Cardiac fibroblast (primary cell): ENCODE measurements around the gene APOL4.
"Not testable (repeated sequence)": the region's sequence is repeated elsewhere in the genome, so short reads cannot be mapped to it uniquely, and the experiment has no call there.

Experiments
- DNase-seq, 2 donors: peaks; one replicate each; pipeline versions ENCODE4 v3.0.0 to v3.0.0-alpha.2; 2010; ENCODE audit warnings: low read depth in 2 of 2
- H3K4me3 ChIP-seq, 2 donors: replicated peaks in 1 of 2; 1 replicate in 1 of 2; 2 replicates in 1 of 2; pipeline ENCODE4 v1.5.1; 2011; ENCODE audit warnings: low read depth in 2 of 2, low read length in 2 of 2, mild to moderate bottlenecking in 2 of 2, moderate library complexity in 1 of 2
- TF ChIP-seq, protein P1 (sequence below): IDR thresholded peaks from one replicate; pipeline ENCODE4 v1.5.1; 2011; ENCODE audit warnings: low read depth, mild to moderate bottlenecking, low read length, inconsistent platforms

APOL4 gene

DNA sequence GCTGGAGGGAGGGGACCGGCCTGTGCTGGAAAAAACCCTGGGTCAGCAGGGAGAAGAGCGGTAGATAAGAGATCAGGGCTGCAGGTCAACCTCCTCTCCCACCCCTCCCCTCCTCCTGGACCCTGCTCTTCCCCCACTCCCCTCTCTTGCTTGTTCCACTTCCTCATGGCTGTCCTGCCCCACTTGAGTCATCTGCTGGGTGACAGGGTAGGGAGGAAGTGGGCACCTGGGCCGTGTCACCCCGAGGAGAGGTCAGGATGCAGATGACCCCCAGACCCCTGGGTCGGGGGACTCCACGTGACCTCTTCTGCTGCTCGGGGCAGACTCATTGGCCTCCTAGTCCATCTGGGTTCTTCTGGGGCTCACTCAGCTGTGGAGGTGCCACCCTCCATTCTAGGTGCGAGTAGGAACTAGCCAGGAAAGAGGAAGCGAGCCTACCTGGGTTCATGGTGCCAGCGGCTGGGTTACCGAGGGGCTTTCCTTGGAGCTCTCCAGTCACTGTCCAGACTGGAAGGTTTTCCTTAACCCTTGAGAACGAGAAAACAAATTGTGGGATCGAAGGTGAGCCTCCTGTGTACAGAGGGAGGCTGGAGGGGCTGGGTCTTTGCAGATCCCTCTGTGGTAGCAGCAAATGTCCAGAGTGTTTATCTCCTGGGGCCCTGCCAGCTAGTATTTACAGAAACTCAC lies 31.2 kb upstream of the APOL4 start:
- TF ChIP-seq, protein P1, sequence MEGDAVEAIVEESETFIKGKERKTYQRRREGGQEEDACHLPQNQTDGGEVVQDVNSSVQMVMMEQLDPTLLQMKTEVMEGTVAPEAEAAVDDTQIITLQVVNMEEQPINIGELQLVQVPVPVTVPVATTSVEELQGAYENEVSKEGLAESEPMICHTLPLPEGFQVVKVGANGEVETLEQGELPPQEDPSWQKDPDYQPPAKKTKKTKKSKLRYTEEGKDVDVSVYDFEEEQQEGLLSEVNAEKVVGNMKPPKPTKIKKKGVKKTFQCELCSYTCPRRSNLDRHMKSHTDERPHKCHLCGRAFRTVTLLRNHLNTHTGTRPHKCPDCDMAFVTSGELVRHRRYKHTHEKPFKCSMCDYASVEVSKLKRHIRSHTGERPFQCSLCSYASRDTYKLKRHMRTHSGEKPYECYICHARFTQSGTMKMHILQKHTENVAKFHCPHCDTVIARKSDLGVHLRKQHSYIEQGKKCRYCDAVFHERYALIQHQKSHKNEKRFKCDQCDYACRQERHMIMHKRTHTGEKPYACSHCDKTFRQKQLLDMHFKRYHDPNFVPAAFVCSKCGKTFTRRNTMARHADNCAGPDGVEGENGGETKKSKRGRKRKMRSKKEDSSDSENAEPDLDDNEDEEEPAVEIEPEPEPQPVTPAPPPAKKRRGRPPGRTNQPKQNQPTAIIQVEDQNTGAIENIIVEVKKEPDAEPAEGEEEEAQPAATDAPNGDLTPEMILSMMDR, result no peak
- no peak for DNase-seq
- H3K4me3 ChIP-seq, result no peak overlapping the region

DNA sequence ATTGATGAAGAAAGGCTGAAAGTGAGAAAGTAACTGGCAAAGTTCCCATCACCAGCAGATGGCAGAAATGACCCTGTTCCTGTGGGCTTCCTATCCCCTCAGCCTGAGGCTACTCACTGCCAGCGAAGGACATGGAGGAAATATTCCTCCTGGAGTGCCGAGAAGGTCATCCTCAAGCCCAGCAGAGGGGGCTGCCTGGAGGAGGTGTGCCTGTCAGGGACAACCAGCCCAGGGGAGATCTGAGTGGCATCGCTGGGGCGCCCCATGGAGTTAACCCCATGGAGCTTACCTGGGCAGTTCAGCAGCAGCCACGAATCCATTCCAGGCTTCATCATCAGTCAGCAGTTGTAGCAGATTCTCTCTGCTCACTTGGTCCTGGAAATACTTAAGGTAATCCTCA lies 29.4 kb upstream of the APOL4 start:
- DNase-seq, H3K4me3 ChIP-seq: not testable (repeated sequence)

DNA sequence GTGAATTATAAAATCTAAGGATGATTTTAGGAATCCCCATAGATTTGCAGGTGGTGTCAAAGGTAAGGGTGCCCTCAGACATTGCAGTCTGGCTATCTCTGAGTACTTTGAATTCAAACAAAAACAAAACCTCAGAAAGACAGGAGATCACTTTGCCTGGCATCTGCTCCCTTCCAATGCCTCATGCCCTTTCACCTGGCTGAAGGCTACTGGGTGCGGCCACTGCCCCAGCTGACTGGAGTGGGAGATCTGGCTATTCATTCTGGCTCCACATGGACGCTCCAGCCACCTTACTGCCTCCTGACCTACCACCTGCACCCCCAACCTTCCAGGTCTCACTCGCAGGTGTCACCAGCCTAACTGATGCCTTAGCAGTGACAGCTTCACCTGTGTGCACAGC lies 28.0 kb upstream of the APOL4 start:
- not testable (repeated sequence) for DNase-seq, H3K4me3 ChIP-seq

DNA sequence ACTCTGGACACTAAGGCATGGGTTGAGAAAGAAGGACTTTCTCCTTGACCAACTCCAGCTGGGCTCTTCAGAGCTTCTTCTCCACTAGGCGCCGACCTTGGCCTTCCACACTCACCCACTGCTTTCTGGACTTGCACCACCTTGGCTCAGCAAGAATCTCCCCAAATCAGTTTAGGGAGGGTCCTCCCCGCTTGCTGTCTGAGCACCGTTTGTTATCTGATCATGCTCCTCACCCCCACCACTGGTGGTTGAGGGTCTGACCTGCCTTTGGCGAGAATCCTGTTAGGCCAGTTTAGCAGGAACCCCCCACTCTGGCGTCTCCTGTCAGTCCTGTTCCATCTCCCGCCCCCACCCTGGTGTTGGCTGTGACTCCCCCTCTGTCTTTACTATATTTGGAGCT lies 27.3 kb upstream of the APOL4 start:
- no peak for DNase-seq
- no peak overlapping the region for H3K4me3 ChIP-seq
- TF ChIP-seq, protein P1, result no peak

GRCh38 chr22:36228369-36228768 lies 26.8 kb upstream of the APOL4 start:
- not testable (repeated sequence) for H3K4me3 ChIP-seq, DNase-seq

- TF ChIP-seq, protein P1, result no peak
- H3K4me3 ChIP-seq, result no peak overlapping the region
- DNase-seq, result no peak
Measured at GRCh38 chr22:36227806-36228205, 26.2 kb upstream of the APOL4 start.

DNA sequence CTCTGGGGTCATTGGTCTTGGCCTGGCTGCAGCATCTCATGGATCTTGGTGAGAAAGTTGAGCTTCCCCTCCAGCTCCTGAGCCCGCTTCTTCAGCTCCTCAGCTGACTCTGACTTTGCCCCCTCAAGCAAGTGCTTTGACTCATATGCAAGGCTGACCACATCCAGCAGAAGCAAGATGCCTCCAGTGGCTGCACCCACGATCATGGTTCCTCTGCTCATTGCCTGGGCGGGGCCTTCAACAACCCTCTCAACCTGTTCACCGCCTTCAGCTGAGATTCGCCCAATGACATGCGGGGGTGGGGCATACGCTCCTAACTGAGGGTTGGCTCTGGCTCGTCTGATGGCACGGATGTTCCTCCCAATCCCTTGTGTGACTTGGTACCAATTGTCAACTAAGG lies 25.8 kb upstream of the APOL4 start:
- no peak for DNase-seq
- no peak overlapping the region for H3K4me3 ChIP-seq
- TF ChIP-seq, protein P1, result no peak

GRCh38 chr22:36226189-36226588 lies 24.6 kb upstream of the APOL4 start:
- H3K4me3 ChIP-seq, result no peak overlapping the region
- DNase-seq, result no peak
- TF ChIP-seq, protein P1, result no peak
